GM18873 (cell line): ENCODE data around the gene B3GALT4.
"Not testable (repeated sequence)": the region's sequence is repeated elsewhere in the genome, so short reads cannot be mapped to it uniquely, and the experiment has no call there.

Experiments used
- ATAC-seq: cut with Tn5 transposase; IDR thresholded peaks from one replicate; pipeline ENCODE4 v1.9.1; 2021; ENCODE audit warnings: mild to moderate bottlenecking, moderate library complexity, moderate number of reproducible peaks; ENCODE audit not compliant: unreplicated experiment, low FRiP score

The B3GALT4 gene

DNA sequence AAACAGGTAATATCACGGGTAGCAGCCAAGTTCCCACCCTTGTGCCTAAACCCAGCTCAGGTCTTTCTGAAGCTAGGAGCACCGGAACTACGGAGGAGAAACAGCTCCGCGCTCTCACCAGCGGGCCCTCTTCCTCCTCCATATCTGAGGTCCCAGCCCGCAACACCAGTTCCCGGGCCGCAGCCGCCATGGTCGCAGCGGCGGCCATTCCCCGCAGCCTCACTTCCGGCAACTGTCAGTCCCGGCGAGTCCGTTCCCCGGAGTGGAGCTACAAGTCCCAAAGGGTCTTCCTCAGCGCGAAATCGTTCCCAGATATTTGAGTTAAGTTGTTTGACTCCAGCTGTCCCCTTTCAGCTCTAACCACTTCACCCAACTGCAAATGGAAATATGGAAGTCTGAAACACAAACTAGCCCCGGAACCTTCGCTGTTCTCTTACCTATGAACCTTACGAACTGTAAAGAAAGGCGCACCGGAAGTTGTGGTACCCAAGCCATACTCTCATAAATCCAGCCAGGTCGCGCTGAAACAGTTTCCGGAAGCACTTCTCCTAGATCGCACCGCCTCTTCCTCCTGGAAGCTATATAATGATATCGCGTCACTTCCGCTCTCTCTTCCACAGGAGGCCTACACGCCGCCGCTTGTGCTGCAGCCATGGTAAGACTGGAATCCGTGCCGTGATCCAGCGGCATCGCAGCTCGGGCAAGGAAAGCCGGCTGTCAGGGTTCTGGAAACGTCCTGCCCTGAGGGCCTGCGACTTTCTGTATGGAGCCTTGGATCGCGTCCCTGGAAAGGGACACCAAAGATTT lies 5.3 kb upstream of the B3GALT4 start, which contains the start of the genes RPS18 and VPS52:
RPS18 (plus strand) TSS at position 608 of the 807 bp plus-strand sequence; CDS start at position 653, 45 bp downstream.
VPS52 (minus strand) TSS at position 409 of the 807 bp plus-strand sequence; CDS start at position 208, 201 bp downstream.
- peak; percentile 69 for ATAC-seq

DNA sequence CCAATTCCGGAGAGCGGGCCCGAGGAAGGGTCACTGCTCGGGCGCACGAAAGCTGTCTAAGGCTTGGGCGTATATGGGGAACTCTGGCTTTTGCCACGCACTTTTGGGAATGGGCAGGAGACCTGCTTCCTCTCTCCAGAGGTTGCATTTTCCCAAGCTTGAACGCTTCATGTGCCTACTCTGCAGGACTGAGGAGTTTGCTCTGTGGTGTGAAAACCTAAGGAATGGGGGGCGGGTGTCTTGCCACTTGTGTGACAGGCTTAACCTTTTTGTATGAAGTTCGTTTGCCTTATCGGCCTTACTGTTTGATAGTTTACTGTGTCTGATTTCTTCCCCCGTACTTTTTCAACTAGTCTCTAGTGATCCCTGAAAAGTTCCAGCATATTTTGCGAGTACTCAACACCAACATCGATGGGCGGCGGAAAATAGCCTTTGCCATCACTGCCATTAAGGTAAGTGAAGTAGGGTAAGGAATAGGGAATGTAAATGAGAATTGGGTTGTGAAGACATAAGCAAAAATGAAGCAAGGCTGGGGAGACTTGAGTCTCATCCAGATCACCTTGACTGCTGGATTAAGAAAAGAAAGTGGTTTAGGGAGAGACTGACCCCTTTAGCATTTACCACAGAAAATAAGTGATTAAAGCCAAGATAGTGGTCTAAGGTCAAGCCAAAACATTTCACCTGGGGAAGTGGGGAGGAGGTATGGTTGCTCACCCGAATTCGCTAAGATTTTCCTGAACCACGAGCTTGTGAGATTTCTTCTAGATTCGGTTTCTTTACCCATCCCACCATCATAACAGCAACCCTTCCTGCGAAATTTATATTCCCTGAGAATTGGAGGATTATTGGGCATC lies 4.4 kb upstream of the B3GALT4 start:
- ATAC-seq = no peak

DNA sequence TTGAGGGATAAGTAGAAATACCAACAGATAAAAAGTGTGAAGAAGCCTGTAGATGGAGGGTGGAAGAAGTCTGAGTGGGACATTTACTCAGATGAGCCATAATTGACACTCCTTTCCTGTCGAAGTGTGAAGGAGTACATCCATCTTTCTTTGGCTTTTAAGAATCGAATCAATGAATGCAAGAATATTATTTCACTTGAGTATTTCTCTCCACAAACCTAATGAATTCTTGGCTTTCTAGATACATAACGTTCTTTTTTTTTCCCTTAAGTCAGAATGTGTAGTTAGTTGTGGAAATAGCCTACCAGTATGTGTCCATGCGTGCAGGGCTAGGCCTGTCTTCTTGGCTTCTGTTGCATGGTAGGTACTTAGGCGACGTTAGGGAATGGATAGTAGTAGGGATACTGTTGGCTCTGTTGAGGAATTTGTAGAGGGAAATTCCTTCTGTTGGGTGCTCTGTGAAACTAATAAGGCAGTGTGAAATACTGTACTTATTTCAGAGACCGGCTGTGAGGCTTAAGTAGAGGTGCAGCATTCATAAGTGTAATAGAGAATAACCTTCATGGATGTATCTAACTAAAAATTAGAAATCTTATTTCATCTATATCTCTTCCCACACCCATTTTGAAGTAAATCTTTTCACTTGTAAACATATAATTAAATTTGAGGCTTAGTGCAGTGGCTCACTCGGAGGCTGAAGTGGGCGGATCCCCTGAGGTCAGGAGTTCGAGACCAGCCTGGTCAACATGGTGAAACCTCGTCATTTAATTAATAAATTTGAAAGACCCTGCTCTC lies 3.6 kb upstream of the B3GALT4 start:
- ATAC-seq = no peak

DNA sequence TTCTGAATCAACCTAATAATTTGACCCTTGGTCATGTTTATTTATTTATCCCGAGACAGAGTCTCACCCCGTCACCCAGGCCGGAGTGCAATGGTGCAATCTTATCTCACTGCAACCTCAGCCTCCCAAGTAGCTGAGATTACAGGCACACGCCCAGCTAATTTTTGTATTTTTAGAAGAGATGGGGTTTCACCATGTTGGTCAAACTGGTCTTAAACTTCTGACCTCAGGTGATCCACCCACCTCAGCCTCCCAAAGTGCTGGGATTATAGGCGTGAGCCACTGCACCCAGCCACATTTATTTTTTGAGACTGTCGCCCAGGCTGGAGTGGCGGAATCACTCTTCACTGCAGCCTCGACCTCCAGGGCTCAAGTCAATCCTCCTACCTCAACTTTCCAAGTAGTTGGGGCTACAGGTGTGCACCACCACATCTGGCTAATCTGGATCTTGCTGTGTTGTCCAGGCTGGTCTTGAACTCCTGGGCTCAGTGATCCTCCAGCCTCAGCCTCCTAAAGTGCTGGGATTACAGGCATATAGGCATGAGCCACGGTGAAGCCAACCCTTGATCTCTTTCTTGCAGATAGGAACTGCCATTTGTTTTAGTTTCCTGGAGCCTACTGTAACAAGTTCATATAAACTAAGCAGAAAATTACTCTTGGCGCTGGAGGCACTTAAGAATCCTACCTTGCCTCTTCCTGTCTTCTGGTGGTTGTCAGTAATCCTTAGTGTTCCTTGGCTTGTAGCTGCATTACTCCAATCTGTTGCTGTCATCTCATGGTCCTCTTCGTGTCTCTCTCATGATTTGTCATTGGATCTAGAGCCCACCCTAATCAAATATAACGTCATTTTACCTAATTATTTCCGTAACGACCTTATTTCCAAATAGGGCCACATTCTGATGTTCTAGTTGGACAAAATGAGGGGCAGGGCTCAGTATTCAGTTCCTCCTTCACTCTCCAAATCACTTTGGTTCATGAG lies 2.7 kb upstream of the B3GALT4 start:
- no peak for ATAC-seq

DNA sequence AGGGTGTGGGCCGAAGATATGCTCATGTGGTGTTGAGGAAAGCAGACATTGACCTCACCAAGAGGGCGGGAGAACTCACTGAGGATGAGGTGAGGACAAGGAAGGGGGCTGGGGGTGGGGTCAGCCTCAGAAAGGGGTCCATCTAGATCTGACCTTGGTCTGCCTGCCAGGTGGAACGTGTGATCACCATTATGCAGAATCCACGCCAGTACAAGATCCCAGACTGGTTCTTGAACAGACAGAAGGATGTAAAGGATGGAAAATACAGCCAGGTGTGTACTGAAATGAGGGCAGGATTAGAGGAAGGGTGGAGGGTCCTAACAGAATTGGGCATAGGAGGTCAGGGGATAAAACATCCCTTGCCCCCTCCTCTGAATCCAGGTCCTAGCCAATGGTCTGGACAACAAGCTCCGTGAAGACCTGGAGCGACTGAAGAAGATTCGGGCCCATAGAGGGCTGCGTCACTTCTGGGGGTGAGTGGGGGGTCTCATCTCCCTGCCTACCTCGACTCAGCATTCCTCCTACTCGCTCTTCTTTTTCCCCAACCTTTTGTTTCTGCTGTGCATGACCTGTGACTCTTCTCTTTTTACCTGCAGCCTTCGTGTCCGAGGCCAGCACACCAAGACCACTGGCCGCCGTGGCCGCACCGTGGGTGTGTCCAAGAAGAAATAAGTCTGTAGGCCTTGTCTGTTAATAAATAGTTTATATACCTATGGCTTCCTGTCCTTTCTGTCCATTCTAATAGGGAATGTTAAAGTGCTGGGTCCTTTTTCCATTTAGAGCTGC lies 935 bp upstream of the B3GALT4 start:
- not testable (repeated sequence) for ATAC-seq

DNA sequence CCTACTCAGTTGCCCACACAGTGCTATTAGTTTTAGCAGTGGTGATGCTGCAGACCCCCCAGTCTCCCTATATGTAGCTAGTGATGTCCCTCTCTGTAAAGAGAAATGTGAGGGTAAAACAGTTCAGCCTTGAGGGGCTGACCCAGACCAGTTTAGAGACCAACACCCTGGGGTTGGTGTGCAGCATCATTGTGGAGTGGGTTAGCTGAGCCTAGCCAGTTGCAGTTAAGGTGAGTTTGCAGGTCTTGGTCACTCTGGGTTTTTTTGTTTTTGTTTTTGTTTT lies 401 bp upstream of the B3GALT4 start:
- no peak for ATAC-seq

DNA sequence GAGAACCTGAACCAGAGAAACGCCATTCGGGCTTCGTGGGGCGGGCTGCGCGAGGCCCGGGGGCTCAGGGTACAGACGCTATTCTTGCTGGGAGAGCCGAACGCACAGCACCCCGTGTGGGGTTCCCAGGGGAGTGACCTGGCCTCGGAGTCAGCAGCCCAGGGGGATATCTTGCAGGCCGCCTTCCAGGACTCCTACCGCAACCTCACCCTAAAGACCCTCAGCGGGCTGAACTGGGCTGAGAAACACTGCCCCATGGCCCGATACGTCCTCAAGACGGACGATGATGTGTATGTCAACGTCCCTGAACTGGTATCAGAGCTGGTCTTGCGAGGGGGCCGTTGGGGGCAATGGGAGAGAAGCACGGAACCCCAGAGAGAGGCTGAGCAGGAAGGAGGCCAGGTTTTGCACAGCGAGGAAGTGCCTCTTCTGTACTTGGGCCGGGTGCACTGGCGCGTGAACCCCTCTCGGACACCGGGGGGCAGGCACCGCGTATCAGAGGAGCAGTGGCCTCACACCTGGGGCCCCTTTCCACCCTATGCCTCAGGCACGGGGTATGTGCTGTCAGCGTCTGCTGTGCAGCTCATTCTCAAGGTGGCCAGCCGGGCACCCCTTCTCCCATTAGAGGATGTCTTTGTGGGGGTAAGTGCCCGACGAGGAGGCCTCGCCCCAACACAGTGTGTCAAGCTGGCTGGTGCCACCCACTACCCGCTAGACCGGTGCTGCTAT lies 904 bp downstream of the B3GALT4 start:
- no peak for ATAC-seq

DNA sequence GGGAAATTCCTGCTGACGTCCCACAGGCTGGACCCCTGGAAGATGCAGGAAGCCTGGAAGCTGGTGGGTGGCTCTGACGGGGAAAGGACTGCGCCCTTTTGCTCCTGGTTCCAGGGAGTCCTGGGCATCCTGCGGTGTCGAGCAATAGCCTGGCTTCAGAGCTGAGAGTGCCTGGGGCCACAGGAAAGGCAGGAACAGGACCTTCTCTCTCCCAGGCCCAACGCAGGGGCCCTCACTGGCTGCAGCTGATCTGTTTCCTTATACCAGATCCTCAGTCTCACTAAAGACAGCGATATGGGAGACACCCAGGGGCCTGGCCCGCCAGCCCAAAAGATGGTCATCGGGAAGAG lies 1.4 kb downstream of the B3GALT4 start:
- no peak for ATAC-seq

DNA sequence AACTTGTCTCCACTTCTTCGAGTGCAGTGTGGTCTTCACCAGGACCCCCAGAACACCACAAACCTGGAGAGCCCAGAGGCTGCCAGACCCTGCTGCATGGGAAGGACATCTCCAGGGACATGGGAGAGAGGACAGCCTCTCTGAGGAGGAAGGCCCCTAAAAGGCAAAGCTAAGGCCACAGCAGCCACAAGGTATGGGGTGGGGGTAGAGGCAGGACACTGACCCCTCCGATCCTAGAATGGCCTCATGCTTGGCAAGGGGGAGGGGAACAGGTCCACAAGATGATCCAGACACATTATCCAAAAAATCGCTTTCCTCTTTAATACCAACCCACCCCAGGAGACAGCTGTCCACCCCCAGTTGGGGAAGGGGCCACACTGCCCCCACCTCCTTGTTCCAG lies 1.9 kb downstream of the B3GALT4 start:
- ATAC-seq = no peak

DNA sequence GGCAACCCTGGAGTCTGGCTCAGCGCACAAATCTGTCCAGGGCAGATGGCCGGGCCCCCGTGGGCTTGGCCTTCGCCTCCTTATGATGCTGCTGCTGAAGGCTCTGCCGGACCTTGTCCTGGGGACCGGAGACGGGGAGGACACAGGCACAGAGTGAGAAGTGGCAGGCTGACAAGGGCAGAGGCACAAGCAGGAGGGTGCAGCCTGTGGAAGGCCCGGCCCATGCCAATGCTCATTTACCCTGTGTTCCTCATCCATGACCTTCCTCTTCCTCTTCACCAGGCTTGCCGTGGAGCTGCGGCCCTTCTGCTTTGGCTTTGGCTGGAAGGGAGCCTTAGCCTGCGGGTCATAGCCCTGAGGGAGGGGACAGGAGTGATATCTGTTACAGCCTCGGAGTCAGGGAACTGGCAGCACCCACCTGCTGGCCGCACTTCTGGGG lies 2.4 kb downstream of the B3GALT4 start:
- ATAC-seq = no peak

DNA sequence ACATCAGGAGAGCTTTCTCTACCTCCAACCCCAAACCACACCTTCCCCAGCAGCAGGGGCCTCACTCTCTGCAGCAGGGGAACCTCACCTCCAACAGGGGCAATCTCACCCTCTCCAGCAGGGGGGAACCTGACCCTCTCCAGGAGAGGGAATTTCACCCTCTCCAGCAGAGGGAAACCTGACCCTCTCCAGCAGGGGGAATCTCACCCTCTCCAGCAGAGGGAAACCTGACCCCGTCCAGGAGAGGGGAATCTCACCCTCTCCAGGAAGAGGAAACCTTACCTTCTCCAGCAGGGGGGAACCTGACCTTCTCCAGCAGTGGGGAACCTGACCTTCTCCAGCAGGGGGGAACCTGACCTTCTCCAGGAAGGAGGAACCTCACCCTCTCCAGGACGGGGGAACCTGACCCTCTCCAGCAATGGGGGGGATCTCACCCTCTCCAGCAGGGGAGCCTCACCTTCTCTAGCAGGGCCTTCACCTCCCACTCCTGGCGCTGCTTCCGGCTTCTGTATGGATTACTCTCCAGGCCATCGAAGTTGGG lies 3.1 kb downstream of the B3GALT4 start:
- ATAC-seq = no peak

DNA sequence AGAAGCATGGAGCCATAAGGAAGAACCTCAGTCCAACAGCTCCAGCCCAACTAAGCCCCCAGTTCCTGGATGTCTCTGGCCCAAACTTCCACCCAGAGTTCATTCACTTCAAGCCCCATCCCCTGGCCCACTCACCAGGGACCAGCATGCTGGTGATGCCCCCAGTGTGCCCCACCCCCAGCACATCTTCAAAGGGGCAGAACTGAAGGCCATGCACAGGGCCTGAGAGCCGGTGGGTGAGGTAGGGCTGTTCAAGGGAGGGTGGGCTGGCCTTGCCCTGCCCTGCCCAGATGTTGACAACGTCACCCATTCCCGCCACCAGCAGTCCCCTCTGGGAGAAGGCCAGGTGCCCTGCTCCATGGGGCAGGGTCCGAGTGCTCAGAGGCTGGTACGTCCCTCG lies 3.6 kb downstream of the B3GALT4 start:
- no peak for ATAC-seq

DNA sequence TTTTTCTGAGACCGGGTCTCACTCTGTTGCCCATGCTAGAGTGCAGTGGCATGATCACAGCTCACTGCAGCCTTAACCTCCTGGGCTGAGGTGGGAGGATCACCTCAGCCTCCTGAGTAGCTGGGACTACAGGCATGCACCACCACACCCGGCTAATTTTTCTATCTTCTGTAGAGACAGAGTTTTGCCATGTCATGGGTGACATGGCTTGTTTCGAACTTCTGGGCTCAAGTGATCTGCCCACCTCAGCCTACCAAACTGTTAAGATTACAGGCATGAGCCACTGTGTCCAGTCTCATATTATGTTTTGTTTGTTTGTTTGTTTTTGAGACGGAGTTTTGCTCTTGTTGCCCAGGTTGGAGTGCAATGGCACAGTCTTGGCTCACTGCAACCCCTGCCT lies 8.3 kb downstream of the B3GALT4 start:
- ATAC-seq = not testable (repeated sequence)

DNA sequence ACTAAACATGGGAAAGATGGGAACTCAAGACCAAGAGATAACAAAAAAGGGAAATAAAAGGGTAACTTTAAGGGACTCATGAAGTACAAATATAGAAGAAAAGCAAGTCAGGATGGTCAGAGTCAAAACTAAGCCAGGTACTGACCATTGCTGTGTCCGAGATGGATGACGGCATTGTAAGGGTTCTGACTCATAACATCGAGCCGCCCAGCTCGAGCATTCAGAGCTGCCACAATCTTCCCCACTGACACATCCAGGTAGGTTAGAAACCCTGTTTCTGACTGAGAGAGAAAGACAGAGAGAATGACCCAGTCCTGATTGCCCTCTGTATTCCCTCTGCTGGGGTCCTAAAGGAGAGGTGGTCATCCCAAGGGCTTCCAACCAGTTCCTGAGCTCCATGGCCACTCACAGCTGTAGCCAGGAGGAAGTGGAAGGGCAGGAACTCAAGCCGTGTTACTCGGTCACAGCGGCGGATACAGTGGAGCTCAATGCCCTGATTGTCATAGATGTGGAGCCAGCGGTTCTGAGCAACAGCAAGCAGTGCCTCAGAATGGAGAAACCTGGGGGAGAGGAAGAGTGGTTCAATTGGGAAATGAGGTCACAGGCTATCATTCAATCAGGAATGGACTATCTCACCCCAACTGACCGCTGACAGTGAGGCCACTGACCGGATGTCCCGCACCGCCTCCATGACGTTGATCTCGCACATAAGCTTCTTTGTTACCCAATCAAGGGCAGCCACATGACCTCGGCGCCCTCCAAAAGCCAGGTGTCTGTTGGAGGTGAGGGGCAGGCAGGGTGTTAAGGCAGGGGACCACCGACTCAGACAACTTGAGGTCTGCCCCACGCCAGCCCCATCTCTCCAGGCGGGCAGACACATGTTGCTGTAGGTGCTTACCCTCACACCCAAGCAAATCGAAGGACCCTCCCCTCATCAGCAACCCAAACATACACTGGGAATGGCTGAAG lies 10.3 kb downstream of the B3GALT4 start:
- ATAC-seq = no peak

DNA sequence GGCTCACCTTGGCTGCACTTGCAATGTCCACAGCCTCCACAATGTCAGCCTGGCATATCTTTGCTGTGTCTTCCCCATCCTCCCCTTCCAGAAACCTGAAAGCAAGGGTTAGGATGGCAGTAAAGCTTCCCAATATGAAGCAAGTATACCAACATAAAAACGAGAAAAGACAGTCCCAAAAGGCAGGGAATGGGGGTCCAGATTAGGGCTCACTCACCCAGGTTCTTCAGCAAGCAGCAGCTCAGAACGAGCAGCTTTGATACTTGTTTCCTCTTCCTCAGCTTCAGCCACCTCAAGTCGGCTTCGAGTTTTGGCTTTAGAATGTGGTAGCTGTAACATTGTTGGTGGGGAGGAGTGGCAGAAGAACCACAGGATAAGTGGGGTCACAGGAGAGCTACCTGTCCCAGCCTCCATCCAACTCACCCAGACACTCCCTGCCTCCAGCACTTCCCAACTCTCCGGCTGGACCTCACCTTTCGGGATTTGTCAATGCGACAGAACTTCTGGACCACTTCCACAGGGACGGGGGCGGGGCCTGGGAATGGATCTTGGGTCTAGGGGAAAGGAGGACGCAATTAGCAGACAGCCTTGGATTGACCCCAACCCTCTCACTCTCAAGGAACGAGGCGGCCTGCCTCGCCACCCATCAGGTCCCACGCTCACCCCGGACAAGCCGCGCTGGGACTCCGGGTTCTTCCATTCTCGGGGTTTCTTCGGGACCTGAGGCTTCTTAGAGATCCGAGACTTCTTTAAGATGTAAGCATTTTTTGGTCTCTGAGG lies 11.4 kb downstream of the B3GALT4 start:
- ATAC-seq = no peak
